ENCODE measurements around the gene LAMC3. TPM values are rescaled to one million over a fixed set of nuclear protein-coding genes. Genes with fewer than 3 reads are reported as not detected.

Gene LAMC3
- total RNA-seq, 1 donor from 2014 or later = 1.0 TPM

DNA sequence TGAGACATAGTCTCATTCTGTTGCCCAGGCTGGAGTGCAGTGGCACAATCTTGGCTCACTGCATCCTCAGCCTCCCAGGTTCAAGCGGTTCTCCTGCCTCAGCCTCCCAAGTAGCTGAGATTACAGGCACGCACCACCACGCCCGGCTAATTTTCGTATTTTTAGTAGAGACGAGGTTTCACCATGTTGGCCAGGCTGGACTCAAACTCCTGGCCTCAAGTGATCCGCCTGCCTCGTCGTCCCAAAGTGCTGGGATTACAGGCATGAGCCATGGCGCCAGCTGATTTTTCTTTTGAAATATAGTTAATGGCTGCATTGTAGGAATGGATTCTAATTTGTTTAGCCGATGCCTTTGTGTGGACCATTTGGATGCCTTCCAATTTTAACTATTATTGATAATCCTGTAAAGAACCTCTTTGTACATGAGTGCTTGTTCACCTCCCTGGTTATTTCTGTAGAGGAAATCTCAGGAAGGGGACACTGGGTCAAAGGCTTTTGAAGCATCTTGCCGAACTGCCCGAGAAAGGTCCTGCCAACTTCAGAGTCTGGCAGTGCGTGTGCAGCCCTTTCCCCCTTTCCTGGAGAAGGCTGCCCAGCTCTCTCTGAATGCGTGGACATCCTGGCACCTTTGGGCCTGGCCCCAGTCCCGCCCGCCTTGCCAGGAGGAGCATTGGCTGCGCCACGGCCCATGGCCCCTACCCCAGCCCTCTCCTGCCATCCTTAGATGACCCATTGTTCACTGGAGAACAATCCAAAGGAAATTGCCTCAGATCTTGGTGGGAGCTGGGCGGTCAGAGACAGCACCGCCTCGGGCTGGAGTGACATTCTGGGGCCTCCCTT is 107.5 kb downstream of the LAMC3 start:
- DNase-seq (ENCODE audit: extremely low spot score, unreplicated experiment) = no peak
- Mint-ChIP-seq H3K9me3 (ENCODE audit: unreplicated experiment) (no peaks in the 10 kb centered on the region), H3K27me3 (ENCODE audit: unreplicated experiment) (no peaks in the 10 kb centered on the region), H3K27ac (ENCODE audit: unreplicated experiment) (no peak overlapping the region), H3K36me3 (ENCODE audit: unreplicated experiment) (peaks cover 6% of the 10 kb centered on the region), H3K4me3 (ENCODE audit: unreplicated experiment) (no peak overlapping the region), H3K4me1 (ENCODE audit: unreplicated experiment) (peaks cover 27% of the 10 kb centered on the region)
- TF ChIP-seq, protein P1, sequence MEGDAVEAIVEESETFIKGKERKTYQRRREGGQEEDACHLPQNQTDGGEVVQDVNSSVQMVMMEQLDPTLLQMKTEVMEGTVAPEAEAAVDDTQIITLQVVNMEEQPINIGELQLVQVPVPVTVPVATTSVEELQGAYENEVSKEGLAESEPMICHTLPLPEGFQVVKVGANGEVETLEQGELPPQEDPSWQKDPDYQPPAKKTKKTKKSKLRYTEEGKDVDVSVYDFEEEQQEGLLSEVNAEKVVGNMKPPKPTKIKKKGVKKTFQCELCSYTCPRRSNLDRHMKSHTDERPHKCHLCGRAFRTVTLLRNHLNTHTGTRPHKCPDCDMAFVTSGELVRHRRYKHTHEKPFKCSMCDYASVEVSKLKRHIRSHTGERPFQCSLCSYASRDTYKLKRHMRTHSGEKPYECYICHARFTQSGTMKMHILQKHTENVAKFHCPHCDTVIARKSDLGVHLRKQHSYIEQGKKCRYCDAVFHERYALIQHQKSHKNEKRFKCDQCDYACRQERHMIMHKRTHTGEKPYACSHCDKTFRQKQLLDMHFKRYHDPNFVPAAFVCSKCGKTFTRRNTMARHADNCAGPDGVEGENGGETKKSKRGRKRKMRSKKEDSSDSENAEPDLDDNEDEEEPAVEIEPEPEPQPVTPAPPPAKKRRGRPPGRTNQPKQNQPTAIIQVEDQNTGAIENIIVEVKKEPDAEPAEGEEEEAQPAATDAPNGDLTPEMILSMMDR (IDR thresholded peaks at IDR 0.05) = no peak

DNA sequence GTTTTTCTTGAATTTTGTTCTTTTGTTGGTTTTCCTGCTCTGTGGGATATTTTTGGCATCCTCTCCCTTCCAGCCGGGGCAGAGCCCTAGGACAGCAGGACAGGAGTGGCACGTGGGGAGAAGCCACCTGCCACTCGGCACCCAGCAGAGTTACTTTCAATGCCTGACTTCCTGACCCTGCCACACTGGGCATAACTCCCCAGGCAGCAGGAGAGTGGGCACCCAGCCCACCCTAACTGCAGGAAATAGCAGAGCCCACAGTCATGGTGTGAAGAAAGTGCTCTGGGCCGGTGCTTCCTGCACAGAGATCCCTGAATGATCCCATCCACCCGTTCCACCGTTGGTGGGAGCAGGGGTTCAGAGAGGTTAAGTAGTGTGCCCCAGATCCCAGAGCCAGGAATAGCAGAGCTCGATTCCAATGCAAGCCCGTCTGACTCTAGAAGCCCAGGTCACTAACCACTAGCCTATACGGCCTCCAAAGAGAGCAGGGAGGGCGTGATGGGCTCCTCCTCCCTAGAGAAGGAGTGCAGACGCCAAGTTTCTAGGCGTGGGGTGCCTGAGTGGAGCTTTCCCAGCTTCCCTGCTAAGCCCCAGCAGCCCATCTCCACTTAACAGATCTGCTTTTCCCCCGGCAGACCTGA is 108.3 kb downstream of the LAMC3 start:
- TF ChIP-seq, protein P1 (IDR thresholded peaks at IDR 0.05) = no peak
- H3K36me3 Mint-ChIP-seq (ENCODE audit: unreplicated experiment) = peaks cover 6% of the 10 kb centered on the region
- H3K4me3 Mint-ChIP-seq (ENCODE audit: unreplicated experiment) = no peak overlapping the region
- H3K27me3 Mint-ChIP-seq (ENCODE audit: unreplicated experiment) = no peaks in the 10 kb centered on the region
- H3K4me1 Mint-ChIP-seq (ENCODE audit: unreplicated experiment) = peaks cover 27% of the 10 kb centered on the region
- H3K9me3 Mint-ChIP-seq (ENCODE audit: unreplicated experiment) = no peaks in the 10 kb centered on the region
- no peak overlapping the region for H3K27ac Mint-ChIP-seq (ENCODE audit: unreplicated experiment)
- DNase-seq (ENCODE audit: extremely low spot score, unreplicated experiment) = no peak

DNA sequence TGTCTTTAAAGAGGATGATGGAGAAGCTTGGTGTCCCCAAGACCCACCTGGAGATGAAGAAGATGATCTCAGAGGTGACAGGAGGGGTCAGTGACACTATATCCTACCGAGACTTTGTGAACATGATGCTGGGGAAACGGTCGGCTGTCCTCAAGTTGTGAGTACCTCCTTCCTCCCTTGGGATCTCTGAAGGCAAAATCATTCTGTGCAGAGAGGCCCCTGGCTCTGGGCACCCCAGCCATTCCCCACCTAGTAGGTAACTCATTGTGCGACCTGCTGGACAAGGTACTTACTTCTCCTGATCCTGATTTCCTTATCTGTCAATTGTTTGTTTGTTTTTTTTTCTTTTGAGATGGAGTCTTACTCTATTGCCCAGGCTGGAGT is 108.8 kb downstream of the LAMC3 start:
- peaks cover 23% of the 10 kb centered on the region for H3K4me1 Mint-ChIP-seq (ENCODE audit: unreplicated experiment)
- H3K9me3 Mint-ChIP-seq (ENCODE audit: unreplicated experiment) = no peaks in the 10 kb centered on the region
- no peak overlapping the region for H3K4me3 Mint-ChIP-seq (ENCODE audit: unreplicated experiment)
- peaks cover 6% of the 10 kb centered on the region for H3K36me3 Mint-ChIP-seq (ENCODE audit: unreplicated experiment)
- no peak for DNase-seq (ENCODE audit: extremely low spot score, unreplicated experiment)
- H3K27ac Mint-ChIP-seq (ENCODE audit: unreplicated experiment) = no peak overlapping the region
- no peaks in the 10 kb centered on the region for H3K27me3 Mint-ChIP-seq (ENCODE audit: unreplicated experiment)
- TF ChIP-seq, protein P1 (IDR thresholded peaks at IDR 0.05) = no peak

DNA sequence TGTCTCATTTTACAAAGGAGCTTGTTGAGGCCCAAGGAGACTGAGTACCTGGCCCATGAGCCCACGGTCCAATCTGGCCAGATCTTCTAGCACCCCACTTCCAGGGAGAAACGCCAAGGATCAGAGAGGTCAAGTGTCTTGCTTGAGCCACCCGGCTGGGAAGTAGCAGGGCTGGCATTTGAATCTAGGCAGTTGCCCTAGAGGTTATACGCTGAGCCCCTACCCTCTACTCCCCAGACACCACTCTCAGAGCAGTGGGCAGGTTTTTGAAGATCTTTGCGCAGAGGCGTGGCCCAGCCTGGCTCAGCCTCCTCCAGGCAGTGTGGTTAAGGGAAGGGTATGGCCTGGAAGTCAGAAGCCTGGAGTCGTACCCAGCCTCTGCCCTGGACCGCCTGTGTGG is 110.6 kb downstream of the LAMC3 start:
- TF ChIP-seq, protein P1 (IDR thresholded peaks at IDR 0.05) = no peak
- Mint-ChIP-seq H3K36me3 (ENCODE audit: unreplicated experiment) (peaks cover 4% of the 10 kb centered on the region), H3K27me3 (ENCODE audit: unreplicated experiment) (no peaks in the 10 kb centered on the region), H3K27ac (ENCODE audit: unreplicated experiment) (no peak overlapping the region), H3K4me1 (ENCODE audit: unreplicated experiment) (peaks cover 12% of the 10 kb centered on the region), H3K9me3 (ENCODE audit: unreplicated experiment) (no peaks in the 10 kb centered on the region), H3K4me3 (ENCODE audit: unreplicated experiment) (no peak overlapping the region)
- no peak for DNase-seq (ENCODE audit: extremely low spot score, unreplicated experiment)

DNA sequence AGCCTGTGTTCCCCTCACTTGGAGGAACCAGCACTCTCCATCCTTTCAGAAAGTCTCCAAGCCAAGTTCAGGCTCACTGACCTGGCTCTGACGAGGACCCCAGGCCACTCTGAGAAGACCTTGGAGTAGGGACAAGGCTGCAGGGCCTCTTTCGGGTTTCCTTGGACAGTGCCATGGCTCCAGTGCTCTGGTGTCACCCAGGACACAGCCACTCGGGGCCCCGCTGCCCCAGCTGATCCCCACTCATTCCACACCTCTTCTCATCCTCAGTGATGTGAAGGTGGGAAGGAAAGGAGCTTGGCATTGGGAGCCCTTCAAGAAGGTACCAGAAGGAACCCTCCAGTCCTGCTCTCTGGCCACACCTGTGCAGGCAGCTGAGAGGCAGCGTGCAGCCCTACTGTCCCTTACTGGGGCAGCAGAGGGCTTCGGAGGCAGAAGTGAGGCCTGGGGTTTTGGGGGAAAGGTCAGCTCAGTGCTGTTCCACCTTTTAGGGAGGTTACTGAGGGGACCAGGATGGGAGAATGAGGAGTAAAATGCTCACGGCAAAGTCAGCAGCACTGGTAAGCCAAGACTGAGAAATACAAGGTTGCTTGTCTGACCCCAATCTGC is 111.8 kb downstream of the LAMC3 start:
- no peak for DNase-seq (ENCODE audit: extremely low spot score, unreplicated experiment)
- peaks cover 18% of the 10 kb centered on the region for H3K4me1 Mint-ChIP-seq (ENCODE audit: unreplicated experiment)
- no peaks in the 10 kb centered on the region for H3K9me3 Mint-ChIP-seq (ENCODE audit: unreplicated experiment)
- no peak overlapping the region for H3K27ac Mint-ChIP-seq (ENCODE audit: unreplicated experiment)
- H3K4me3 Mint-ChIP-seq (ENCODE audit: unreplicated experiment) = no peak overlapping the region
- TF ChIP-seq, protein P1 (IDR thresholded peaks at IDR 0.05) = no peak
- no peaks in the 10 kb centered on the region for H3K27me3 Mint-ChIP-seq (ENCODE audit: unreplicated experiment)
- peaks cover 4% of the 10 kb centered on the region for H3K36me3 Mint-ChIP-seq (ENCODE audit: unreplicated experiment)
